HEK293 (cell line): ENCODE results near the gene MEI4.

Source experiments
- CTCF ChIA-PET: fragments of 350-600 bp; formaldehyde crosslinking; extraction: SDS; loops from one replicate; lab custom pipeline; 2021; ENCODE audit warnings: antibody characterized with exemption; lab: Yijun Ruan, JAX
- POLR2A ChIA-PET: fragments of 300-600 bp; formaldehyde crosslinking; extraction: SDS; loops from one replicate; lab custom pipeline; 2020; ENCODE audit warnings: antibody characterized with exemption, inconsistent platforms; lab: Yijun Ruan, JAX
- H3K27ac ChIP-seq: fragments of 200-500 bp; sonication (Bioruptor generic); 2 replicates; pipeline ENCODE4 v1.5.1; 2014; ENCODE audit warnings: low read depth, low read length, control low read depth, inconsistent platforms; ENCODE audit errors: extremely low read depth
- H3K36me3 ChIP-seq, 2 experiments: fragments of 200-500 bp in 1 of 2; sonication (Bioruptor generic) in 1 of 2; 1 replicate in 1 of 2; 2 replicates in 1 of 2; pipeline ENCODE4 v1.5.1; 2014 to 2017; ENCODE audit warnings: inconsistent platforms in 2 of 2, low read length in 2 of 2; ENCODE audit not compliant: control insufficient read depth in 2 of 2, insufficient read depth in 1 of 2
- H3K4me1 ChIP-seq: fragments of 200-500 bp; sonication (Bioruptor generic); 2 replicates; pipeline ENCODE4 v1.5.1; 2014; ENCODE audit warnings: mild to moderate bottlenecking, low read length, inconsistent platforms; ENCODE audit not compliant: control insufficient read depth, insufficient read depth
- H3K4me3 ChIP-seq: 2 replicates; pipeline ENCODE4 v1.5.1; 2011; ENCODE audit warnings: low read depth, mild to moderate bottlenecking, control low read depth, low read length, moderate library complexity
- H3K9me3 ChIP-seq: fragments of 200-500 bp; sonication (Bioruptor generic); 2 replicates; pipeline ENCODE4 v1.5.1; 2014; ENCODE audit warnings: low read depth, low read length, inconsistent platforms; ENCODE audit not compliant: control insufficient read depth, insufficient read depth
- BCL11A ChIP-seq: fragments of 450-650 bp; formaldehyde crosslinking; IDR thresholded peaks from 2 replicates; pipeline ENCODE4 v1.5.1; 2016; ENCODE audit warnings: low read depth, missing biosample characterization, missing genetic modification characterization
- GLIS2 ChIP-seq: fragments of 450-650 bp; formaldehyde crosslinking; IDR thresholded peaks from 2 replicates; pipeline ENCODE4 v1.5.1; 2016; ENCODE audit warnings: missing biosample characterization, missing genetic modification characterization
- HOXA7 ChIP-seq: sonication (generic); formaldehyde crosslinking; IDR thresholded peaks from 2 replicates; pipeline ENCODE4 v1.8.1; 2022; ENCODE audit warnings: missing genetic modification reagents, borderline replicate concordance
- MZF1 ChIP-seq: fragments of 450-650 bp; formaldehyde crosslinking; IDR thresholded peaks from 2 replicates; pipeline ENCODE4 v1.5.1; 2017; ENCODE audit warnings: missing biosample characterization, missing genetic modification characterization, borderline replicate concordance
- SCRT1 ChIP-seq: fragments of 450-650 bp; formaldehyde crosslinking; IDR thresholded peaks from 2 replicates; pipeline ENCODE4 v1.5.1; 2016; ENCODE audit warnings: missing biosample characterization, missing genetic modification characterization, borderline replicate concordance
- SP7 ChIP-seq: fragments of 450-650 bp; formaldehyde crosslinking; IDR thresholded peaks from 2 replicates; pipeline ENCODE4 v1.5.1; 2016; ENCODE audit warnings: missing biosample characterization, missing genetic modification characterization
- ZNF10 ChIP-seq: fragments of 450-650 bp; formaldehyde crosslinking; IDR thresholded peaks from 2 replicates; pipeline ENCODE4 v1.5.1; 2017; ENCODE audit warnings: missing biosample characterization, missing genetic modification characterization
- ZNF155 ChIP-seq: fragments of 450-650 bp; formaldehyde crosslinking; IDR thresholded peaks from 2 replicates; pipeline ENCODE4 v1.5.1; 2016; ENCODE audit warnings: missing biosample characterization, missing genetic modification characterization
- ZNF157 ChIP-seq: fragments of 450-650 bp; formaldehyde crosslinking; IDR thresholded peaks from 2 replicates; pipeline ENCODE4 v1.5.1; 2016; ENCODE audit warnings: missing biosample characterization, missing genetic modification characterization
- ZNF391 ChIP-seq: fragments of 450-650 bp; formaldehyde crosslinking; IDR thresholded peaks from 2 replicates; pipeline ENCODE4 v1.5.1; 2016; ENCODE audit warnings: low read depth, missing biosample characterization, missing genetic modification characterization, borderline replicate concordance
- ZNF404 ChIP-seq: fragments of 450-650 bp; formaldehyde crosslinking; IDR thresholded peaks from 2 replicates; pipeline ENCODE4 v1.5.1; 2017; ENCODE audit warnings: missing biosample characterization, missing genetic modification characterization
- ZNF416 ChIP-seq: fragments of 450-650 bp; formaldehyde crosslinking; IDR thresholded peaks from 2 replicates; pipeline ENCODE4 v1.5.1; 2016; ENCODE audit warnings: missing biosample characterization, missing genetic modification characterization
- ZNF433 ChIP-seq: fragments of 450-650 bp; formaldehyde crosslinking; IDR thresholded peaks from 2 replicates; pipeline ENCODE4 v1.5.1; 2016; ENCODE audit warnings: missing biosample characterization, missing genetic modification characterization, low read depth
- ZNF473 ChIP-seq: fragments of 450-650 bp; formaldehyde crosslinking; IDR thresholded peaks from 2 replicates; pipeline ENCODE4 v1.5.1; 2017; ENCODE audit warnings: missing biosample characterization, missing genetic modification characterization
- ZNF501 ChIP-seq: fragments of 450-650 bp; formaldehyde crosslinking; IDR thresholded peaks from 2 replicates; pipeline ENCODE4 v1.5.1; 2016; ENCODE audit warnings: missing biosample characterization, missing genetic modification characterization
- ZNF548 ChIP-seq: fragments of 450-650 bp; formaldehyde crosslinking; IDR thresholded peaks from 2 replicates; pipeline ENCODE4 v1.5.1; 2016; ENCODE audit warnings: missing biosample characterization, missing genetic modification characterization
- ZNF664 ChIP-seq: fragments of 450-650 bp; formaldehyde crosslinking; IDR thresholded peaks from 2 replicates; pipeline ENCODE4 v1.5.1; 2016; ENCODE audit warnings: missing biosample characterization, missing genetic modification characterization
- ZNF670 ChIP-seq: fragments of 450-650 bp; formaldehyde crosslinking; IDR thresholded peaks from 2 replicates; pipeline ENCODE4 v1.5.1; 2016; ENCODE audit warnings: missing biosample characterization, missing genetic modification characterization, low read depth
- TF ChIP-seq, protein P1 (sequence below): fragments of 450-650 bp; formaldehyde crosslinking; IDR thresholded peaks from 2 replicates; pipeline ENCODE4 v1.5.1; 2016; ENCODE audit warnings: missing biosample characterization, missing genetic modification characterization
- TF ChIP-seq, protein P2 (sequence below): fragments of 450-650 bp; formaldehyde crosslinking; IDR thresholded peaks from 2 replicates; pipeline ENCODE4 v1.5.1; 2016; ENCODE audit warnings: missing biosample characterization, missing genetic modification characterization
- TF ChIP-seq, protein P3 (sequence below): fragments of 450-650 bp; formaldehyde crosslinking; IDR thresholded peaks from 2 replicates; pipeline ENCODE4 v1.5.1; 2016; ENCODE audit warnings: missing biosample characterization, missing genetic modification characterization
- TF ChIP-seq, protein P4 (sequence below): fragments of 450-650 bp; formaldehyde crosslinking; IDR thresholded peaks from 2 replicates; pipeline ENCODE4 v1.5.1; 2016; ENCODE audit warnings: missing biosample characterization, missing genetic modification characterization

MEI4 gene

DNA sequence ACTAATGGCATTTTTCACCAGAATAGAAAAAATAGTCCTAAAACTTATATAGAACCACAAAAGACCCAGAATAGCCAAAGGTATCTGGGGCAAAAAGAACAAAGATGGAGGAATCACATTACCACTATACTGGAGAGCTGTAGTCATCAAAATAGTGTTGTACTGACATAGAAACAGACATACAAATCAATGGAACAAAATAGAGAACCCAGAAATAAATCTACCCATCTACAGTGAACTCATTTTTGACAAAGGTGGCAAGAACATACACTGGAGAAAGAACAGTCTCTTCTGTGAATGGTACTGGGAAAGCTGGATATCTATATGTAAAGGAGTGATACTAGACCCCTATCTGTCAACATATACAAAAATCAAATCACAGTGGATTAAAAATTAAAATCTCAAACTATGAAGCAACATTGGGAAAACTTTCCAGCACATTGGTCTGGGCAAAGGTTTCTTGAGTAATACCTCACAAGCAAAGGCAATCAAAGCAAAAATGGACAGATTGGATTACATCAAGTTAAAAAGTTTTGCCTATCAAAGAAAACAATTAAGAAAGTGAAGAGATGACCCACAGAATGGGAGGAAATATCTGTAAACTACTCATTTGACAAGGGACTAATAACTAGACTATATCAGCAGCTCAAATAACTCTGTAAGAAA, 120.5 kb downstream of the MEI4 start (continued):
- TF ChIP-seq, protein P1, sequence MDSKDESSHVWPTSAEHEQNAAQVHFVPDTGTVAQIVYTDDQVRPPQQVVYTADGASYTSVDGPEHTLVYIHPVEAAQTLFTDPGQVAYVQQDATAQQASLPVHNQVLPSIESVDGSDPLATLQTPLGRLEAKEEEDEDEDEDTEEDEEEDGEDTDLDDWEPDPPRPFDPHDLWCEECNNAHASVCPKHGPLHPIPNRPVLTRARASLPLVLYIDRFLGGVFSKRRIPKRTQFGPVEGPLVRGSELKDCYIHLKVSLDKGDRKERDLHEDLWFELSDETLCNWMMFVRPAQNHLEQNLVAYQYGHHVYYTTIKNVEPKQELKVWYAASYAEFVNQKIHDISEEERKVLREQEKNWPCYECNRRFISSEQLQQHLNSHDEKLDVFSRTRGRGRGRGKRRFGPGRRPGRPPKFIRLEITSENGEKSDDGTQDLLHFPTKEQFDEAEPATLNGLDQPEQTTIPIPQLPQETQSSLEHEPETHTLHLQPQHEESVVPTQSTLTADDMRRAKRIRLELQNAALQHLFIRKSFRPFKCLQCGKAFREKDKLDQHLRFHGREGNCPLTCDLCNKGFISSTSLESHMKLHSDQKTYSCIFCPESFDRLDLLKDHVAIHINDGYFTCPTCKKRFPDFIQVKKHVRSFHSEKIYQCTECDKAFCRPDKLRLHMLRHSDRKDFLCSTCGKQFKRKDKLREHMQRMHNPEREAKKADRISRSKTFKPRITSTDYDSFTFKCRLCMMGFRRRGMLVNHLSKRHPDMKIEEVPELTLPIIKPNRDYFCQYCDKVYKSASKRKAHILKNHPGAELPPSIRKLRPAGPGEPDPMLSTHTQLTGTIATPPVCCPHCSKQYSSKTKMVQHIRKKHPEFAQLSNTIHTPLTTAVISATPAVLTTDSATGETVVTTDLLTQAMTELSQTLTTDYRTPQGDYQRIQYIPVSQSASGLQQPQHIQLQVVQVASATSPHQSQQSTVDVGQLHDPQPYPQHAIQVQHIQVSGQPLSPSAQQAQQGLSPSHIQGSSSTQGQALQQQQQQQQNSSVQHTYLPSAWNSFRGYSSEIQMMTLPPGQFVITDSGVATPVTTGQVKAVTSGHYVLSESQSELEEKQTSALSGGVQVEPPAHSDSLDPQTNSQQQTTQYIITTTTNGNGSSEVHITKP, result no peak
- TF ChIP-seq, protein P2, sequence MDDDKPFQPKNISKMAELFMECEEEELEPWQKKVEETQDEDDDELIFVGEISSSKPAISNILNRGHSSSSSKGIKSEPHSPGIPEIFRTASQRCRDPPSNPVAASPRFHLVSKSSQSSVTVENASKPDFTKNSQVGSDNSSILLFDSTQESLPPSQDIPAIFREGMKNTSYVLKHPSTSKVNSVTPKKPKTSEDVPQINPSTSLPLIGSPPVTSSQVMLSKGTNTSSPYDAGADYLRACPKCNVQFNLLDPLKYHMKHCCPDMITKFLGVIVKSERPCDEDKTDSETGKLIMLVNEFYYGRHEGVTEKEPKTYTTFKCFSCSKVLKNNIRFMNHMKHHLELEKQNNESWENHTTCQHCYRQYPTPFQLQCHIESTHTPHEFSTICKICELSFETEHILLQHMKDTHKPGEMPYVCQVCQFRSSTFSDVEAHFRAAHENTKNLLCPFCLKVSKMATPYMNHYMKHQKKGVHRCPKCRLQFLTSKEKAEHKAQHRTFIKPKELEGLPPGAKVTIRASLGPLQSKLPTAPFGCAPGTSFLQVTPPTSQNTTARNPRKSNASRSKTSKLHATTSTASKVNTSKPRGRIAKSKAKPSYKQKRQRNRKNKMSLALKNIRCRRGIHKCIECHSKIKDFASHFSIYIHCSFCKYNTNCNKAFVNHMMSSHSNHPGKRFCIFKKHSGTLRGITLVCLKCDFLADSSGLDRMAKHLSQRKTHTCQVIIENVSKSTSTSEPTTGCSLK (tag by site-specific recombination), result no peak

DNA sequence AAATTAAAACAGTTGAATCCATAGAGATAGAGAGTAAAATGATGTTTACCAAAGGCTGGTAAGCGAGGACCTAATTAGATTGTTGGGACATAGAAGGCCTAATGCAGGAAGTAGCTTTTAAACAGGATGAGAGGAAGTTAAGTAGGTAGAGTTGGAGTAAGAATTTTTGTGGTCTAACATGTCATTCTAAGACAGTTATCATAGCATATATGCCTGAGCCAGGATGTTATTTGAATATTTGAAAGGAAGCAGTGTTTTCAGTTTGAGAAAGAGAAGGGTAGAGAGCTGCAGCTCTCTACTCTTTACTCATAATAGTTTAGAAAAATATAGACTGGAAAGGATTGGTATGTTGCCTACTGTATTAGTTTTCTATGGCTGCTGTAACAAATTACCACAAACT, 121.6 kb downstream of the MEI4 start:
- no peaks in the 10 kb centered on the region for H3K36me3 ChIP-seq
- no peak for TF ChIP-seq ZNF391 (tag by site-specific recombination)
- TF ChIP-seq ZNF473 (tag by site-specific recombination), result no peak
- TF ChIP-seq MZF1 (tag by site-specific recombination), result no peak
- no peak for TF ChIP-seq ZNF10 (tag by site-specific recombination)
- TF ChIP-seq ZNF433 (tag by site-specific recombination), result no peak
- TF ChIP-seq, protein P3, sequence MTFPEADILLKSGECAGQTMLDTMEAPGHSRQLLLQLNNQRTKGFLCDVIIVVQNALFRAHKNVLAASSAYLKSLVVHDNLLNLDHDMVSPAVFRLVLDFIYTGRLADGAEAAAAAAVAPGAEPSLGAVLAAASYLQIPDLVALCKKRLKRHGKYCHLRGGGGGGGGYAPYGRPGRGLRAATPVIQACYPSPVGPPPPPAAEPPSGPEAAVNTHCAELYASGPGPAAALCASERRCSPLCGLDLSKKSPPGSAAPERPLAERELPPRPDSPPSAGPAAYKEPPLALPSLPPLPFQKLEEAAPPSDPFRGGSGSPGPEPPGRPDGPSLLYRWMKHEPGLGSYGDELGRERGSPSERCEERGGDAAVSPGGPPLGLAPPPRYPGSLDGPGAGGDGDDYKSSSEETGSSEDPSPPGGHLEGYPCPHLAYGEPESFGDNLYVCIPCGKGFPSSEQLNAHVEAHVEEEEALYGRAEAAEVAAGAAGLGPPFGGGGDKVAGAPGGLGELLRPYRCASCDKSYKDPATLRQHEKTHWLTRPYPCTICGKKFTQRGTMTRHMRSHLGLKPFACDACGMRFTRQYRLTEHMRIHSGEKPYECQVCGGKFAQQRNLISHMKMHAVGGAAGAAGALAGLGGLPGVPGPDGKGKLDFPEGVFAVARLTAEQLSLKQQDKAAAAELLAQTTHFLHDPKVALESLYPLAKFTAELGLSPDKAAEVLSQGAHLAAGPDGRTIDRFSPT (tag by site-specific recombination), result no peak
- no peak for TF ChIP-seq ZNF416 (tag by site-specific recombination)
- no peak for TF ChIP-seq ZNF548 (tag by site-specific recombination)
- no peak for TF ChIP-seq SP7
- TF ChIP-seq SCRT1, result no peak
- no peak for TF ChIP-seq BCL11A (tag by site-specific recombination)
- TF ChIP-seq ZNF670 (tag by site-specific recombination), result no peak
- no peak for TF ChIP-seq GLIS2 (tag by site-specific recombination)
- TF ChIP-seq ZNF664 (tag by site-specific recombination), result no peak
- no peak for TF ChIP-seq ZNF157 (tag by site-specific recombination)
- TF ChIP-seq ZNF155 (tag by site-specific recombination), result no peak
- no peak for TF ChIP-seq HOXA7 (CRISPR knock-in tag)
- TF ChIP-seq ZNF404 (tag by site-specific recombination), result no peak
- no peak for TF ChIP-seq ZNF501 (tag by site-specific recombination)
- TF ChIP-seq, protein P4, sequence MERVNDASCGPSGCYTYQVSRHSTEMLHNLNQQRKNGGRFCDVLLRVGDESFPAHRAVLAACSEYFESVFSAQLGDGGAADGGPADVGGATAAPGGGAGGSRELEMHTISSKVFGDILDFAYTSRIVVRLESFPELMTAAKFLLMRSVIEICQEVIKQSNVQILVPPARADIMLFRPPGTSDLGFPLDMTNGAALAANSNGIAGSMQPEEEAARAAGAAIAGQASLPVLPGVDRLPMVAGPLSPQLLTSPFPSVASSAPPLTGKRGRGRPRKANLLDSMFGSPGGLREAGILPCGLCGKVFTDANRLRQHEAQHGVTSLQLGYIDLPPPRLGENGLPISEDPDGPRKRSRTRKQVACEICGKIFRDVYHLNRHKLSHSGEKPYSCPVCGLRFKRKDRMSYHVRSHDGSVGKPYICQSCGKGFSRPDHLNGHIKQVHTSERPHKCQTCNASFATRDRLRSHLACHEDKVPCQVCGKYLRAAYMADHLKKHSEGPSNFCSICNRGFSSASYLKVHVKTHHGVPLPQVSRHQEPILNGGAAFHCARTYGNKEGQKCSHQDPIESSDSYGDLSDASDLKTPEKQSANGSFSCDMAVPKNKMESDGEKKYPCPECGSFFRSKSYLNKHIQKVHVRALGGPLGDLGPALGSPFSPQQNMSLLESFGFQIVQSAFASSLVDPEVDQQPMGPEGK, result no peak
- H3K4me1 ChIP-seq, result no peaks in the 10 kb centered on the region
- CTCF ChIA-PET, result no interaction called here
- no peaks in the 10 kb centered on the region for H3K9me3 ChIP-seq
- POLR2A ChIA-PET, result no interaction called here
- no peak overlapping the region for H3K27ac ChIP-seq
- no peak overlapping the region for H3K4me3 ChIP-seq
